HCT116 (cell line): ENCODE measurements around the gene RANBP9. TPM values are rescaled to one million over a fixed set of nuclear protein-coding genes. Genes with fewer than 3 reads are reported as not detected.

Experiments
- ATAC-seq: fragments of 200-7000 bp; cut with Tn5 transposase; 2 replicates; pipeline ENCODE4 v1.9.1; 2020; ENCODE audit warnings: mild to moderate bottlenecking, moderate library complexity
- BruUV-seq: library from RNA; stranded (reverse); fragments of 400-500 nt; replicated peaks from 2 replicates; lab custom pipeline; 2021; lab: Mats Ljungman, UMichigan
- CTCF ChIA-PET: fragments of 300-600 bp; sonication (Branson Sonifier 250); formaldehyde crosslinking; loops from one replicate; lab custom pipeline; 2021; ENCODE audit warnings: antibody characterized with exemption; lab: Charles Lee
- POLR2A ChIA-PET: fragments of 300-600, 350-600 bp; sonication (Branson Sonifier 250); formaldehyde crosslinking; loops from one replicate; lab custom pipeline; 2021; ENCODE audit warnings: antibody characterized with exemption; lab: Charles Lee
- RAD21 ChIA-PET, 2 experiments: fragments of 300-600 bp; sonication (Branson Sonifier 250); formaldehyde crosslinking; loops; one replicate each; lab custom pipeline; 2023; ENCODE audit warnings: low total read pairs in 2 of 2; ENCODE audit not compliant: uncharacterized antibody in 2 of 2, unreplicated experiment in 2 of 2, low non-redundant PET in 1 of 2; lab: Charles Lee
- DNase-seq: peaks from one replicate; pipeline ENCODE4 v3.0.0-alpha.2; 2010; ENCODE audit warnings: low read depth, low spot score
- H2AFZ ChIP-seq: fragments of 200-600 bp; shearing (Covaris generic), sonication (generic); 2 replicates; pipeline ENCODE4 v1.6.1; 2017; ENCODE audit warnings: low read depth, mixed run types, mixed read lengths, antibody characterized with exemption, low read length; ENCODE audit not compliant: poor library complexity, severe bottlenecking
- H3K27ac ChIP-seq: 2 replicates; pipeline ENCODE4 v1.5.1; 2012; ENCODE audit warnings: low read depth, low read length
- H3K27me3 ChIP-seq: fragments of 200-600 bp; sonication (generic); 2 replicates; pipeline ENCODE4 v1.6.1; 2016; ENCODE audit warnings: mixed run types, low read length, mixed read lengths; ENCODE audit not compliant: insufficient read depth
- H3K36me3 ChIP-seq, 2 experiments: fragments of 200-500 bp in 1 of 2; fragments of 200-600 bp in 1 of 2; sonication (Bioruptor generic) in 1 of 2; sonication (generic) in 1 of 2; 2 replicates each; pipeline versions ENCODE4 v1.5.1 to v1.6.1; 2014 to 2016; ENCODE audit warnings: low read length in 2 of 2, inconsistent platforms in 1 of 2, mixed read lengths in 1 of 2, mixed run types in 1 of 2; ENCODE audit not compliant: insufficient read depth in 2 of 2, control insufficient read depth in 1 of 2
- H3K4me1 ChIP-seq, 2 experiments: fragments of 200-600 bp in 1 of 2; sonication (generic) in 1 of 2; 2 replicates each; pipeline versions ENCODE4 v1.5.1 to v1.6.1; 2012 to 2017; ENCODE audit warnings: low read length in 2 of 2, inconsistent platforms in 1 of 2, mild to moderate bottlenecking in 1 of 2, mixed read lengths in 1 of 2, mixed run types in 1 of 2, moderate library complexity in 1 of 2; ENCODE audit not compliant: insufficient read depth in 2 of 2, control insufficient read depth in 1 of 2
- H3K4me2 ChIP-seq: fragments of 200-600 bp; sonication (generic); 2 replicates; pipeline ENCODE4 v1.6.1; 2017; ENCODE audit warnings: mixed run types, low read length, mixed read lengths
- H3K4me3 ChIP-seq, 2 experiments: fragments of 200-600 bp in 1 of 2; sonication (generic) in 1 of 2; replicated peaks in 1 of 2; 2 replicates each; pipeline ENCODE4 v1.5.1; 2011 to 2016; ENCODE audit warnings: low read length in 2 of 2, control low read depth in 1 of 2, low read depth in 1 of 2, mild to moderate bottlenecking in 1 of 2, mixed read lengths in 1 of 2, mixed run types in 1 of 2
- H3K79me2 ChIP-seq: fragments of 200-600 bp; sonication (generic); 2 replicates; pipeline ENCODE4 v1.6.1; 2017; ENCODE audit warnings: mild to moderate bottlenecking, mixed run types, low read length, moderate library complexity, mixed read lengths; ENCODE audit not compliant: insufficient read depth
- H3K9ac ChIP-seq: fragments of 200-600 bp; sonication (generic); 2 replicates; pipeline ENCODE4 v1.6.1; 2016; ENCODE audit warnings: low read length, mixed read lengths
- H3K9me2 ChIP-seq: fragments of 200-600 bp; sonication (generic), shearing (Covaris generic); 2 replicates; pipeline ENCODE4 v1.6.1; 2017; ENCODE audit warnings: mixed run types, mild to moderate bottlenecking, moderate library complexity; ENCODE audit not compliant: insufficient read depth
- H3K9me3 ChIP-seq, 2 experiments: fragments of 200-500 bp in 1 of 2; fragments of 200-600 bp in 1 of 2; sonication (Bioruptor generic) in 1 of 2; sonication (generic) in 1 of 2; 2 replicates each; pipeline ENCODE4 v1.6.1; 2014 to 2017; ENCODE audit warnings: low read length in 2 of 2, mixed read lengths in 2 of 2, inconsistent platforms in 1 of 2, low read depth in 1 of 2, mild to moderate bottlenecking in 1 of 2, mixed run types in 1 of 2, moderate library complexity in 1 of 2; ENCODE audit not compliant: control insufficient read depth in 1 of 2, insufficient read depth in 1 of 2
- H4K20me1 ChIP-seq: fragments of 200-600 bp; sonication (generic), shearing (Covaris generic); 2 replicates; pipeline ENCODE4 v1.6.1; 2017; ENCODE audit warnings: mixed run types, mild to moderate bottlenecking, moderate library complexity; ENCODE audit not compliant: insufficient read depth
- CEBPB ChIP-seq: IDR thresholded peaks from 2 replicates; pipeline ENCODE4 v1.6.1; 2012; ENCODE audit warnings: low read depth
- JUND ChIP-seq: IDR thresholded peaks from 2 replicates; pipeline ENCODE4 v1.6.1; 2012
- POLR2A ChIP-seq: IDR thresholded peaks from 2 replicates; pipeline ENCODE4 v1.7.0; 2011; ENCODE audit warnings: borderline replicate concordance; ENCODE audit not compliant: insufficient read depth, insufficient read length; ENCODE audit errors: extremely low read depth
- SIN3A ChIP-seq: IDR thresholded peaks from 2 replicates; pipeline ENCODE4 v1.6.1; 2012; ENCODE audit warnings: low read depth
- SP1 ChIP-seq: IDR thresholded peaks from 2 replicates; pipeline ENCODE4 v1.6.1; 2012; ENCODE audit warnings: low read depth
- TCF7L2 ChIP-seq: IDR thresholded peaks from 2 replicates; pipeline ENCODE4 v1.7.0; 2011; ENCODE audit warnings: borderline replicate concordance, inconsistent platforms; ENCODE audit not compliant: insufficient read depth, insufficient read length; ENCODE audit errors: extremely low read depth
- ZNF274 ChIP-seq: fragments of 200-500 bp; sonication (Bioruptor generic); IDR thresholded peaks from 2 replicates; pipeline ENCODE4 v1.6.1; 2014; ENCODE audit warnings: mild to moderate bottlenecking, low read depth, low read length, inconsistent platforms
- intact Hi-C: fragments of 100-400 bp; cut with micrococcal nuclease; formaldehyde crosslinking; loops from 2 replicates; pipeline ENCODE4 v1.10.0; 2022
- total RNA-seq: library from RNA; stranded (reverse); gene quantifications from one replicate; pipeline ENCODE4 v1.2.1, GENCODE V29; 2021; ENCODE audit not compliant: unreplicated experiment
- TF ChIP-seq, protein P1 (sequence below): IDR thresholded peaks from 2 replicates; pipeline ENCODE4 v1.6.1; 2012
- TF ChIP-seq, protein P2 (sequence below): IDR thresholded peaks from 2 replicates; pipeline ENCODE4 v1.6.1; 2011; ENCODE audit warnings: mild to moderate bottlenecking, low read length, moderate library complexity; ENCODE audit not compliant: insufficient replicate concordance; ENCODE audit errors: extremely low read depth
- TF ChIP-seq, protein P3 (sequence below), 3 experiments: fragments of 200-600 bp in 1 of 3; sonication (generic) in 1 of 3; IDR thresholded peaks in 2 of 3; conservative IDR thresholded peaks in 1 of 3; 2 replicates each; pipeline ENCODE4 v1.5.1; 2012 to 2017; ENCODE audit warnings: low read depth in 2 of 3, low read length in 2 of 3, antibody characterized with exemption in 1 of 3, borderline replicate concordance in 1 of 3, control low read depth in 1 of 3, mild to moderate bottlenecking in 1 of 3, mixed read lengths in 1 of 3, mixed run types in 1 of 3, moderate library complexity in 1 of 3; ENCODE audit not compliant: insufficient read depth in 1 of 3
- TF ChIP-seq, protein P4 (sequence below): IDR thresholded peaks from 2 replicates; pipeline ENCODE4 v1.6.1; 2012; ENCODE audit warnings: low read depth

The RANBP9 gene
- total RNA-seq, 1 experiment from 2014 or later: 48.0 TPM

DNA sequence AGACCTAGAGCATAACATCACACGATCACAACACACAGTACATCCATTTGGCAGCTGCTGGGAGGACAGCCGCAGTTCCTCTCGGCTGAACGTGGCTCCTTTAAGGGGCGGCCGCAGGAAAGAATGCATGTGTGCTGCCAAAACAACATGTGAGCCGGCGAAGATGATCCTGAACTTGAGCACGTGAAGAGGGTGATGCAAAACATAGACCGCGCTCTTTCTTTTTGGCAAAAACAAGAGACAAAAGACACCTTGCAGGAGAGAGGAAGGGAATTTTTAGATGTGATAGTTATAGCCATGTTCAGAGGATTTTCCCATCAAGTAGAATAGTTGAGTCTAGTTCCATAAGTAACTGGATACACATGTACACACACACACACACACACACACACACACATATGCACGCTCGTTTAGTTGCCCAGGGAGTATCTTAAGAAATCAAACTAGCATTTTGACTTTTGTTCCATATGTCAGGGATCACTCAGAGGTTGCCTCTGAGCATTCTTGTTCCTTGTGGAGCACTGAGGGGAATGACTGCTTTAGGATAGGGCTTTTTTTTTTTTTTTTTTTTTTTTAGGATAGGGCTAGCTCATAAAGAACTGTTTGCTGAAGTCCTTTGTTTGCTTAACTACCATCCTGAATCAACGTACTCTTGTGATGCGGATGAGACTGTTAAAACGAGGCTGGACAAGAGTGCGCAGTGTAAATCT lies 21.7 kb upstream of the RANBP9 start:
- intact Hi-C loops: no loop called here
- H2AFZ ChIP-seq: peak overlapping the region; percentile 82
- POLR2A ChIA-PET: no interaction called here
- BruUV-seq: no TSS peak
- H3K9ac ChIP-seq: no peak overlapping the region
- H3K4me3 ChIP-seq: peak overlapping the region in 1 of 2 experiments; percentile 12; a peak in 1 of 4 replicates
- ATAC-seq (peak; percentile 79), DNase-seq (no peak)
- H3K9me2 ChIP-seq: no peaks in the 10 kb centered on the region
- no peaks in the 10 kb centered on the region for H3K79me2 ChIP-seq
- CTCF ChIA-PET: no interaction called here
- RAD21 ChIA-PET: no interaction called here
- no peaks in the 10 kb centered on the region for H4K20me1 ChIP-seq
- no peaks in the 10 kb centered on the region for H3K9me3 ChIP-seq
- no peak overlapping the region for H3K27ac ChIP-seq
- no peaks in the 10 kb centered on the region for H3K36me3 ChIP-seq
- TF ChIP-seq, protein P1, sequence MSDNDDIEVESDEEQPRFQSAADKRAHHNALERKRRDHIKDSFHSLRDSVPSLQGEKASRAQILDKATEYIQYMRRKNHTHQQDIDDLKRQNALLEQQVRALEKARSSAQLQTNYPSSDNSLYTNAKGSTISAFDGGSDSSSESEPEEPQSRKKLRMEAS: peak; percentile 82
- no peak for TF ChIP-seq TCF7L2
- no peak for TF ChIP-seq POLR2A
- TF ChIP-seq, protein P2, sequence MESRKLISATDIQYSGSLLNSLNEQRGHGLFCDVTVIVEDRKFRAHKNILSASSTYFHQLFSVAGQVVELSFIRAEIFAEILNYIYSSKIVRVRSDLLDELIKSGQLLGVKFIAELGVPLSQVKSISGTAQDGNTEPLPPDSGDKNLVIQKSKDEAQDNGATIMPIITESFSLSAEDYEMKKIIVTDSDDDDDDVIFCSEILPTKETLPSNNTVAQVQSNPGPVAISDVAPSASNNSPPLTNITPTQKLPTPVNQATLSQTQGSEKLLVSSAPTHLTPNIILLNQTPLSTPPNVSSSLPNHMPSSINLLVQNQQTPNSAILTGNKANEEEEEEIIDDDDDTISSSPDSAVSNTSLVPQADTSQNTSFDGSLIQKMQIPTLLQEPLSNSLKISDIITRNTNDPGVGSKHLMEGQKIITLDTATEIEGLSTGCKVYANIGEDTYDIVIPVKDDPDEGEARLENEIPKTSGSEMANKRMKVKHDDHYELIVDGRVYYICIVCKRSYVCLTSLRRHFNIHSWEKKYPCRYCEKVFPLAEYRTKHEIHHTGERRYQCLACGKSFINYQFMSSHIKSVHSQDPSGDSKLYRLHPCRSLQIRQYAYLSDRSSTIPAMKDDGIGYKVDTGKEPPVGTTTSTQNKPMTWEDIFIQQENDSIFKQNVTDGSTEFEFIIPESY: no peak
- no peak for TF ChIP-seq SIN3A
- TF ChIP-seq SP1: peak; percentile 20; the same call in 1 of the 2 replicates
- TF ChIP-seq, protein P3, sequence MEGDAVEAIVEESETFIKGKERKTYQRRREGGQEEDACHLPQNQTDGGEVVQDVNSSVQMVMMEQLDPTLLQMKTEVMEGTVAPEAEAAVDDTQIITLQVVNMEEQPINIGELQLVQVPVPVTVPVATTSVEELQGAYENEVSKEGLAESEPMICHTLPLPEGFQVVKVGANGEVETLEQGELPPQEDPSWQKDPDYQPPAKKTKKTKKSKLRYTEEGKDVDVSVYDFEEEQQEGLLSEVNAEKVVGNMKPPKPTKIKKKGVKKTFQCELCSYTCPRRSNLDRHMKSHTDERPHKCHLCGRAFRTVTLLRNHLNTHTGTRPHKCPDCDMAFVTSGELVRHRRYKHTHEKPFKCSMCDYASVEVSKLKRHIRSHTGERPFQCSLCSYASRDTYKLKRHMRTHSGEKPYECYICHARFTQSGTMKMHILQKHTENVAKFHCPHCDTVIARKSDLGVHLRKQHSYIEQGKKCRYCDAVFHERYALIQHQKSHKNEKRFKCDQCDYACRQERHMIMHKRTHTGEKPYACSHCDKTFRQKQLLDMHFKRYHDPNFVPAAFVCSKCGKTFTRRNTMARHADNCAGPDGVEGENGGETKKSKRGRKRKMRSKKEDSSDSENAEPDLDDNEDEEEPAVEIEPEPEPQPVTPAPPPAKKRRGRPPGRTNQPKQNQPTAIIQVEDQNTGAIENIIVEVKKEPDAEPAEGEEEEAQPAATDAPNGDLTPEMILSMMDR (IDR thresholded peaks at IDR 0.05 in 2 of 3, conservative IDR thresholded peaks at IDR 0.05 in 1 of 3; ENCODE audit: borderline replicate concordance in 1 of 3, insufficient read depth in 1 of 3, low read depth in 2 of 3, low read length in 2 of 3): no peak
- TF ChIP-seq CEBPB: 0 out of 2 replicates have a peak, but pooled peaks have one; percentile 20
- TF ChIP-seq, protein P4, sequence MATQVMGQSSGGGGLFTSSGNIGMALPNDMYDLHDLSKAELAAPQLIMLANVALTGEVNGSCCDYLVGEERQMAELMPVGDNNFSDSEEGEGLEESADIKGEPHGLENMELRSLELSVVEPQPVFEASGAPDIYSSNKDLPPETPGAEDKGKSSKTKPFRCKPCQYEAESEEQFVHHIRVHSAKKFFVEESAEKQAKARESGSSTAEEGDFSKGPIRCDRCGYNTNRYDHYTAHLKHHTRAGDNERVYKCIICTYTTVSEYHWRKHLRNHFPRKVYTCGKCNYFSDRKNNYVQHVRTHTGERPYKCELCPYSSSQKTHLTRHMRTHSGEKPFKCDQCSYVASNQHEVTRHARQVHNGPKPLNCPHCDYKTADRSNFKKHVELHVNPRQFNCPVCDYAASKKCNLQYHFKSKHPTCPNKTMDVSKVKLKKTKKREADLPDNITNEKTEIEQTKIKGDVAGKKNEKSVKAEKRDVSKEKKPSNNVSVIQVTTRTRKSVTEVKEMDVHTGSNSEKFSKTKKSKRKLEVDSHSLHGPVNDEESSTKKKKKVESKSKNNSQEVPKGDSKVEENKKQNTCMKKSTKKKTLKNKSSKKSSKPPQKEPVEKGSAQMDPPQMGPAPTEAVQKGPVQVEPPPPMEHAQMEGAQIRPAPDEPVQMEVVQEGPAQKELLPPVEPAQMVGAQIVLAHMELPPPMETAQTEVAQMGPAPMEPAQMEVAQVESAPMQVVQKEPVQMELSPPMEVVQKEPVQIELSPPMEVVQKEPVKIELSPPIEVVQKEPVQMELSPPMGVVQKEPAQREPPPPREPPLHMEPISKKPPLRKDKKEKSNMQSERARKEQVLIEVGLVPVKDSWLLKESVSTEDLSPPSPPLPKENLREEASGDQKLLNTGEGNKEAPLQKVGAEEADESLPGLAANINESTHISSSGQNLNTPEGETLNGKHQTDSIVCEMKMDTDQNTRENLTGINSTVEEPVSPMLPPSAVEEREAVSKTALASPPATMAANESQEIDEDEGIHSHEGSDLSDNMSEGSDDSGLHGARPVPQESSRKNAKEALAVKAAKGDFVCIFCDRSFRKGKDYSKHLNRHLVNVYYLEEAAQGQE: no peak
- no peak for TF ChIP-seq JUND
- TF ChIP-seq ZNF274: no peak
- H3K4me1 ChIP-seq: peaks cover 4 to 15% of the 10 kb centered on the region in 2 experiments; a peak in 3 of 4 replicates
- H3K4me2 ChIP-seq: peak overlapping the region; percentile 48
- H3K27me3 ChIP-seq: no peaks in the 10 kb centered on the region
